ENCODE data around the gene TLE5. TPM values are rescaled to one million over a fixed set of nuclear protein-coding genes. Genes with fewer than 3 reads are reported as not detected.
A peak's percentile ranks its signal among the peaks of the same experiment; 100 is the strongest.

The TLE5 gene
- total and polyA plus RNA-seq, 8 donors = 126 to 688 (median 339) TPM

DNA sequence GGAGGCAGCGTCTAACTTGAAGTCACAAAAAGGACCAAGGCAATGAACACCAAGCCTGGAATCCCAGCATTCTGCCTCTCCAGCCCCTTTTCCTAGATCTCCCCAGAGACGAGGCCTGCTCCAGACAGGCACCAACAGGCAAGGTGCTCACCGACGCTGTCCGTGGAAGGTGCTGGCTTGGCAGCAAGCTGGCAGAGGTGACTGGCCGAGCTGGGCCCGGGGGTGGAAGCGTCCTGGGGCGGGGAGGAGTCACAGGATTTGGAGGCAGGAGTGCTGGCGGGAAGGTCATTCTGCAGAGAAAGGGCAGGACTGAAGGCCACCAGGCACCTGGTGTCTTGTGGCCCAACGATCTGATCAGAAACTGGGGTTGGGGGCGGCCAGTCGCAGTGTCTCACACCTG lies 51.4 kb downstream of the TLE5 start:
- DNase-seq = no peak
- Histone ChIP-seq H3K27ac (no peak overlapping the region), H3K4me3 (no peak overlapping the region), H3K9me3 (no peaks in the 10 kb centered on the region), H3K36me3 (peaks cover 0 to 72% (median 64%) of the 10 kb centered on the region in 4 donors), H3K27me3 (no peaks in the 10 kb centered on the region), H3K4me1 (peaks cover 0 to 16% (median 9%) of the 10 kb centered on the region in 4 donors)
- 82 to 93% (median 88%) methylated on average over 8 to 13 of the region's 13 CpGs for WGBS, 5 donors
- intact Hi-C loops (cut with DNase I; ENCODE audit: low total_unique reads) = no loop called here
- TF ChIP-seq EP300 (IDR thresholded peaks at IDR 0.05) = no peak
- TF ChIP-seq, protein P1, sequence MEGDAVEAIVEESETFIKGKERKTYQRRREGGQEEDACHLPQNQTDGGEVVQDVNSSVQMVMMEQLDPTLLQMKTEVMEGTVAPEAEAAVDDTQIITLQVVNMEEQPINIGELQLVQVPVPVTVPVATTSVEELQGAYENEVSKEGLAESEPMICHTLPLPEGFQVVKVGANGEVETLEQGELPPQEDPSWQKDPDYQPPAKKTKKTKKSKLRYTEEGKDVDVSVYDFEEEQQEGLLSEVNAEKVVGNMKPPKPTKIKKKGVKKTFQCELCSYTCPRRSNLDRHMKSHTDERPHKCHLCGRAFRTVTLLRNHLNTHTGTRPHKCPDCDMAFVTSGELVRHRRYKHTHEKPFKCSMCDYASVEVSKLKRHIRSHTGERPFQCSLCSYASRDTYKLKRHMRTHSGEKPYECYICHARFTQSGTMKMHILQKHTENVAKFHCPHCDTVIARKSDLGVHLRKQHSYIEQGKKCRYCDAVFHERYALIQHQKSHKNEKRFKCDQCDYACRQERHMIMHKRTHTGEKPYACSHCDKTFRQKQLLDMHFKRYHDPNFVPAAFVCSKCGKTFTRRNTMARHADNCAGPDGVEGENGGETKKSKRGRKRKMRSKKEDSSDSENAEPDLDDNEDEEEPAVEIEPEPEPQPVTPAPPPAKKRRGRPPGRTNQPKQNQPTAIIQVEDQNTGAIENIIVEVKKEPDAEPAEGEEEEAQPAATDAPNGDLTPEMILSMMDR (IDR thresholded peaks at IDR 0.05) = no peak
- TF ChIP-seq POLR2A (IDR thresholded peaks at IDR 0.05) = no peak
- TF ChIP-seq POLR2AphosphoS5 (IDR thresholded peaks at IDR 0.05) = no peak

DNA sequence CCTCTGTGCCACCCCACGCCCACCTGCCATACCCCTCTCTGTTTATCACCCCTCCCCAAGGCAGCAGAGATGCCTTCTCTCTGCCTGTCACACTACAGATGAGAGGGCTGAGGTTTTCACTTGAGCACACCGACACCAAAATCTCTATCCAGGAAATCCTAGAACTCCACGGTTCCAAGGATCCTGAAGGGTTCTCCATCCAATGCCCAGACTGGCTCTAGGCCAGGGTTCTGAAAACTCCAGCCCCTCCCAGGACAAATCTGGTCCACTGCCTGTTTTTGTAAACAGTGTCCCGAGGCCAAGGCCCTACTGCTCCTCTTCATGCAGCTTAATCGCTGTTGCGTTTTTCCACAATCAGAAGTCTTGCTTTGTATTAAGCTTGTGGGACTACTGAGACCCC lies 53.3 kb downstream of the TLE5 start:
- Histone ChIP-seq H3K27me3 (no peaks in the 10 kb centered on the region), H3K36me3 (peaks cover 0 to 77% (median 70%) of the 10 kb centered on the region in 4 donors), H3K27ac (no peak overlapping the region), H3K4me3 (no peak overlapping the region), H3K9me3 (no peaks in the 10 kb centered on the region), H3K4me1 (peaks cover 0 to 16% (median 9%) of the 10 kb centered on the region in 4 donors)
- no peak for DNase-seq
- intact Hi-C loops (cut with DNase I; ENCODE audit: low total_unique reads) = no loop called here
- WGBS, 5 donors = 74 to 82% (median 78%) methylated on average over 6 of the region's 6 CpGs
- TF ChIP-seq, protein P1 (IDR thresholded peaks at IDR 0.05) = no peak
- TF ChIP-seq POLR2AphosphoS5 (IDR thresholded peaks at IDR 0.05) (no peak), POLR2A (IDR thresholded peaks at IDR 0.05) (no peak), EP300 (IDR thresholded peaks at IDR 0.05) (no peak)

DNA sequence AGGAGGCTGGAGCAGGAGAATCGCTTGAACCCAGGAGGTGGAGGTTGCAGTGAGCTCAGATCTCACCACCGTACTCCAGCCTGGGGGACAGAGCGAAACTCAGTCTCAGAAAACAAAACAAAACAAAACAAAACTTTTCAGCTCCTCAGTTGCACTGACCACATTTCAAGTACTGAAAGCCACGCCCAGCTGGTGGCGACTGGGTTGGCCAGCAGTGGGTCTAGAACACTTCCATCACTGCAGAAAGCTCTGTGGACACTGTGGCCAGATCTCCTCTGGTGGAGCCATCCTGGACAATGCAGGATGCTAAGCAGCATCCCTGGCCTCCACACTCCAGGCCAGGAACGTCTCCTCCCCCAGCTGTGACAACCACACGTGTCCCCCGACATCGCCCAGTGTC lies 54.3 kb downstream of the TLE5 start:
- no peaks in the 10 kb centered on the region for H3K27me3 ChIP-seq
- no peak for TF ChIP-seq POLR2AphosphoS5 (IDR thresholded peaks at IDR 0.05)
- TF ChIP-seq, protein P1 (IDR thresholded peaks at IDR 0.05) = no peak
- no peak for DNase-seq
- intact Hi-C loops (cut with DNase I; ENCODE audit: low total_unique reads) = no loop called here
- H3K27ac ChIP-seq = no peak overlapping the region
- peaks cover 0 to 85% (median 74%) of the 10 kb centered on the region in 4 donors for H3K36me3 ChIP-seq
- H3K4me1 ChIP-seq = peaks cover 0 to 6% (median 3%) of the 10 kb centered on the region in 4 donors
- no peaks in the 10 kb centered on the region for H3K9me3 ChIP-seq
- 82 to 93% (median 87%) methylated on average over 9 of the region's 9 CpGs for WGBS, 5 donors
- no peak overlapping the region for H3K4me3 ChIP-seq

DNA sequence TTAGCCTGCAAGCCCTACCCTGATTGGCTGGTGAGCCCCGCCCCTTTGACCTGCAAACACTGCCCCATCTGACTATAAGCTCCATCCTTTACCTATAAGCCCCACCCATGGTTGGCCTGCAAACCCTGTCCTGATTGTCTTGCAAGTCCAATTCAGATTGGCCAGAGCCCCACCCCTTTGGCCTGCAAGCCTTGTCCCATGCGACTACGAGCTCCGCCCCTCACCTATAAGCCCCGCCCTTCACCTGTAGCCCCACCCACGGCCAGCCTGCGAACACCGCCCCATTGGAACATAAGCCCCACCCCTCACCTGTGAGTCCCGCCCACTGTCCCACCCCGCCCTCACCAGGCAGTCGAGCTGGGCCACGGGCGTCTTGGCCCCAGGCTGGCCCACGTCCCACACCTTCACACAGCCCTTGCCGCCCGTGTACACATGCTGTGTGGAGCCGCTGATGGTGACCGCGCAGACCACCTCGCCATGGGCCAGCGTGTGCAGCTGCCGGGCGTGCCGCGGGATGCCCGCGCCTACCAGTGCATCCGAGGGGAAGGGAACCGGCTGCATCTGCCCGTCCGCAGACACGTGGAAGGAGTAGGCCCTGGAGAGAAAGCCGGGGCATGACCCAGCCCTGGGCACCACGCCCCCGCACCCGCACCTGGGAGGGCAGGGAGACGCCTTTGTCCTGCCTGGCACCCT lies 56.1 kb downstream of the TLE5 start:
- H3K9me3 ChIP-seq = no peaks in the 10 kb centered on the region
- peak in 1 of 2 donors; percentile 43 for DNase-seq
- H3K36me3 ChIP-seq = peaks cover 0 to 93% (median 80%) of the 10 kb centered on the region in 4 donors
- H3K4me1 ChIP-seq = no peaks in the 10 kb centered on the region
- H3K4me3 ChIP-seq = no peak overlapping the region
- WGBS, 5 donors = 58 to 85% (median 78%) methylated on average over 7 to 37 of the region's 37 CpGs
- no peak overlapping the region for H3K27ac ChIP-seq
- intact Hi-C loops (cut with DNase I; ENCODE audit: low total_unique reads) = no loop called here
- no peak for TF ChIP-seq EP300 (IDR thresholded peaks at IDR 0.05)
- no peak for TF ChIP-seq POLR2AphosphoS5 (IDR thresholded peaks at IDR 0.05)
- TF ChIP-seq POLR2A (IDR thresholded peaks at IDR 0.05) = no peak
- TF ChIP-seq, protein P1 (IDR thresholded peaks at IDR 0.05) = no peak
- no peaks in the 10 kb centered on the region for H3K27me3 ChIP-seq

Data from stomach (tissue), 9 donors.